Tibial nerve (tissue), 4 donors: ENCODE results near the gene APOA1. TPM values are rescaled to one million over a fixed set of nuclear protein-coding genes. Genes with fewer than 3 reads are reported as not detected.
A peak's percentile ranks its signal among the peaks of the same experiment; 100 is the strongest.

ENCODE experiments used
- DNase-seq, 2 donors: peaks; one replicate each; pipeline ENCODE4 v3.0.0-alpha.2; 2019; ENCODE audit warnings: low spot score in 2 of 2
- H3K27ac ChIP-seq, 4 donors: fragments of 200-600 bp; sonication (generic) in 3 of 4; one replicate each; pipeline ENCODE4 v1.5.1; 2017 to 2019; ENCODE audit warnings: mild to moderate bottlenecking in 1 of 4
- H3K27me3 ChIP-seq, 2 donors: fragments of 200-600 bp; sonication (generic) in 1 of 2; one replicate each; pipeline versions ENCODE4 v1.5.1 to v1.6.0; 2017 to 2019
- H3K36me3 ChIP-seq, 3 donors: fragments of 200-600 bp; sonication (generic); one replicate each; pipeline ENCODE4 v1.5.1; 2018 to 2019
- H3K4me1 ChIP-seq, 4 donors: fragments of 200-600 bp; sonication (generic) in 3 of 4; one replicate each; pipeline ENCODE4 v1.5.1; 2017 to 2019
- H3K4me3 ChIP-seq, 4 donors: fragments of 200-600 bp; sonication (generic) in 3 of 4; one replicate each; pipeline ENCODE4 v1.5.1; 2017 to 2019; ENCODE audit warnings: mild to moderate bottlenecking in 1 of 4, moderate library complexity in 1 of 4
- H3K9me3 ChIP-seq, 4 donors: fragments of 200-600 bp; sonication (generic) in 3 of 4; one replicate each; pipeline ENCODE4 v1.5.1; 2017 to 2019
- EP300 ChIP-seq, 2 donors: sonication (generic); formaldehyde crosslinking; IDR thresholded peaks; one replicate each; pipeline ENCODE4 v1.6.1; 2017; ENCODE audit warnings: antibody characterized with exemption in 2 of 2, mild to moderate bottlenecking in 1 of 2
- POLR2A ChIP-seq, 2 donors: fragments of 450-650 bp; IDR thresholded peaks; one replicate each; pipeline ENCODE4 v1.6.1; 2017; ENCODE audit warnings: antibody characterized with exemption in 2 of 2, mild to moderate bottlenecking in 2 of 2, moderate library complexity in 2 of 2
- WGBS, 2 donors: methylation state at CpG; one replicate each; pipeline ENCODE4 v1.1.5; 2018; 5-methylcytosine and 5-hydroxymethylcytosine counted together
- total RNA-seq, 4 donors: library from RNA; depleted of rRNA; stranded (reverse); fragments of >200 nt; gene quantifications; one replicate each; pipeline ENCODE4 v1.1.0, GENCODE V29; 2016
- TF ChIP-seq, protein P1 (sequence below), 5 experiments: fragments of 200-600 bp in 3 of 5; fragments of 450-650 bp in 2 of 5; sonication (generic) in 3 of 5; IDR thresholded peaks; one replicate each; pipeline ENCODE4 v1.5.1; 2016 to 2019; ENCODE audit warnings: antibody characterized with exemption in 5 of 5, mild to moderate bottlenecking in 3 of 5, moderate library complexity in 2 of 5

The APOA1 gene
- total RNA-seq, 4 donors from 2014 or later: 4.1 to 8.4 (median 6.5) TPM

DNA sequence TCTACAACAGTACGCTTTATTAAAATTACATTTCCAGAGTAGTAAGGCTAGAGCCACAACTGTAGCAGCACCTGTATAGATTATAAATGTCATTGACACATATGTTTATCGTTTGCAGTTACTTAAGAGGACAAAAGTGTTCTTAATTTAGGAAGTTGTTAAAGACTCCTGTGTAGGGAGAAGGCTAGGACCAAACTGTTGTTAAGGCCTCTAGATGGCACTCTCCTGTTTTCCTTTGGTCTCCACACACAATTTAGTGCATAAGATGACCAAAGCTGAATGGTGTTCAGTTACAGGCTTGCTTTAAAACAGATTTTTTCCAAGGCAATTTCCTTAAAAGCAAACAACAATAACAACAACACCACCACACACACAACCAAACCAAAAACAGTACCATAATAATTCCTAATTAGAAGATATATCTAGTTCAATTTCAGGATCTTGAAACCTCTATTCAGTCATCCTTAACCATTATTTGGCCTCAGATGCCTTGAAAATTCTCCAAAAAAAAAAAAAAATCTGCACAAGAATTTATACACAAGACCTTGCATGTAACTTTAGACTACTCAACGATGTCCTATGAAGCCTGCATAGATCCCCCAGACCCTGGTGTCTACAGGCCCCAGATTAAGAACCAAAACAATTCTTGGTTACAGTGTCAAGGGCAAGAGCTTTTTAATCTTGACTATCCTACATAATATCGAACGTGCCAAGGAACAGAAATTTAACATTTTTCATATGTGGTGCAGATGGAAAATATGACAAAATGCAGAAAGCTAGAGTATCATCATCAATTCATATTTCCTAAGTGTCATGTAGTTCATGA lies 42.6 kb upstream of the APOA1 start:
- peak overlapping the region in 1 of 4 donors; percentile 67 for H3K27ac ChIP-seq
- 44% methylated on average over 5 of the region's 5 CpGs for WGBS, 2 donors

DNA sequence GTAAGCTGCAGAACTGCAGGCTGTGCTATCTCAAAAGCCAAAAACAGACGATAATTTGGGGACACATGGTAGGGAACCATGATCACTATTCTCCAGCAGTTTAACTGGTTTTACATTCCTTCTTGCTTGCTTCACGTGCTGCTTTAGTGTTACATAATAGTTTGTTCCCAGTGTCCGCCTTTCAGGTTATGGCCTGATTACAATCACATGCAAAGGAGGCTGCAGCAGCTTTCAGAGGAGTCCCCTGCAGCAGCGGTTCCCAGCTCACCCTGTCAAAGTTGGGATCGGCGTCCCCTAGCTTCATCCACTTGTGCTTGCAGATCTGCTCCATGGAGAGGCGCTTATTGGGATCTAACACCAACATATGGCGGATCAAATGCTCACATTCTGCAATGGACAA lies 39.2 kb upstream of the APOA1 start:
- TF ChIP-seq POLR2A (IDR thresholded peaks at IDR 0.05) (no peak), EP300 (IDR thresholded peaks at IDR 0.05) (no peak)
- TF ChIP-seq, protein P1, sequence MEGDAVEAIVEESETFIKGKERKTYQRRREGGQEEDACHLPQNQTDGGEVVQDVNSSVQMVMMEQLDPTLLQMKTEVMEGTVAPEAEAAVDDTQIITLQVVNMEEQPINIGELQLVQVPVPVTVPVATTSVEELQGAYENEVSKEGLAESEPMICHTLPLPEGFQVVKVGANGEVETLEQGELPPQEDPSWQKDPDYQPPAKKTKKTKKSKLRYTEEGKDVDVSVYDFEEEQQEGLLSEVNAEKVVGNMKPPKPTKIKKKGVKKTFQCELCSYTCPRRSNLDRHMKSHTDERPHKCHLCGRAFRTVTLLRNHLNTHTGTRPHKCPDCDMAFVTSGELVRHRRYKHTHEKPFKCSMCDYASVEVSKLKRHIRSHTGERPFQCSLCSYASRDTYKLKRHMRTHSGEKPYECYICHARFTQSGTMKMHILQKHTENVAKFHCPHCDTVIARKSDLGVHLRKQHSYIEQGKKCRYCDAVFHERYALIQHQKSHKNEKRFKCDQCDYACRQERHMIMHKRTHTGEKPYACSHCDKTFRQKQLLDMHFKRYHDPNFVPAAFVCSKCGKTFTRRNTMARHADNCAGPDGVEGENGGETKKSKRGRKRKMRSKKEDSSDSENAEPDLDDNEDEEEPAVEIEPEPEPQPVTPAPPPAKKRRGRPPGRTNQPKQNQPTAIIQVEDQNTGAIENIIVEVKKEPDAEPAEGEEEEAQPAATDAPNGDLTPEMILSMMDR (IDR thresholded peaks at IDR 0.05): no peak
- H3K36me3 ChIP-seq: peaks cover 0 to 54% (median 6%) of the 10 kb centered on the region in 3 donors
- peaks cover 0 to 4% (median 0%) of the 10 kb centered on the region in 4 donors for H3K4me1 ChIP-seq
- no peaks in the 10 kb centered on the region for H3K27me3 ChIP-seq
- no peak overlapping the region for H3K27ac ChIP-seq
- H3K9me3 ChIP-seq: no peaks in the 10 kb centered on the region
- no peak overlapping the region for H3K4me3 ChIP-seq
- WGBS, 2 donors: 90 to 91% methylated on average over 8 of the region's 8 CpGs
- no peak for DNase-seq

More for the DNA sequence above, 42.6 kb upstream of the APOA1 start:
- peak in 1 of 2 donors; percentile 39 for DNase-seq
- Histone ChIP-seq H3K36me3 (peaks cover 0 to 21% (median 0%) of the 10 kb centered on the region in 3 donors), H3K4me3 (no peak overlapping the region), H3K27me3 (no peaks in the 10 kb centered on the region), H3K4me1 (peaks cover 0 to 4% (median 0%) of the 10 kb centered on the region in 4 donors), H3K9me3 (no peaks in the 10 kb centered on the region)
- TF ChIP-seq, protein P1 (IDR thresholded peaks at IDR 0.05): peak; percentile 59 to 81 (median 65)
- TF ChIP-seq EP300 (IDR thresholded peaks at IDR 0.05) (peak in 1 of 2 donors; percentile 17), POLR2A (IDR thresholded peaks at IDR 0.05) (no peak)

DNA sequence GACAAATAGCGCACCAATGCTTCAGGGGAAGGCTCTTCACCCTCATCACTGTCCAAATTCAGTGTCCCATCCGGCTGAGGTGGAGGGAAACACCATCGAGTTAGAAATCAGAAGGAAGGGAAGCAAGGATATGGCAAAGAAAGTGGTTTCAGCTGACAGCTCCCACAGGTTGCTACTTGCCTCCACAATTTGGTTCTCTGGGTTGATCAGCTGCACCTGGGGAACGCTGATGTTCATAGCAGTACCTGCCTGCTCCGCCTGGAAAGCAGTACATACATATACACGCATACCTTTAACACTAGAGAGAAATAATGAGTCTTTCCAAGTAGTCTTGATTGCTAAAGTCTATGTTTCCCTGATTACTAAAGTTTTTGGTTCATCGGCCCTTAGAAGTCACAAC lies 37.8 kb upstream of the APOA1 start:
- H3K4me1 ChIP-seq: peaks cover 0 to 7% (median 0%) of the 10 kb centered on the region in 4 donors
- no peak overlapping the region for H3K4me3 ChIP-seq
- TF ChIP-seq, protein P1 (IDR thresholded peaks at IDR 0.05): no peak
- TF ChIP-seq POLR2A (IDR thresholded peaks at IDR 0.05) (no peak), EP300 (IDR thresholded peaks at IDR 0.05) (no peak)
- H3K27me3 ChIP-seq: no peaks in the 10 kb centered on the region
- WGBS, 2 donors: 94 to 99% methylated on average over 7 of the region's 7 CpGs
- no peaks in the 10 kb centered on the region for H3K9me3 ChIP-seq
- DNase-seq: no peak
- H3K36me3 ChIP-seq: peaks cover 0 to 69% (median 6%) of the 10 kb centered on the region in 3 donors
- H3K27ac ChIP-seq: no peak overlapping the region

DNA sequence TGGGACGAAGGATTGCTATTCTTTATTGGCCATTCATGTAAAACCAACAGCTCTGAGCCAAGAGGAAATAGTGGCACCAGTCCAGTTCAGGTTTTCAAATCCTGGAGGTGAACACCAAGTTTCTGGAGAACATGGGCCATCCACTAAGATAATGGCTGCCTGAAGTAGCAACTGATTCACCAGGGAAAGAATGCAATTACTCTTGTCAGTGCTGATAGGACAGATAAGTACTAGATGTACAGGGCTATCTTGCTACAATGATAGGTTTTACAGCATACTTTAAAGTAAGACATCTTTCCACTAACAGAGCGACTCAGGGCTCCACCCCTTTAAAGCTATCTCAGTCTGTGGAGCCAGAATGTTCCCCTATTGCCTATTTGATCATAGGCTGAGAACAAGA lies 36.8 kb upstream of the APOA1 start:
- H3K27ac ChIP-seq: no peak overlapping the region
- H3K4me3 ChIP-seq: no peak overlapping the region
- no peak for DNase-seq
- WGBS, 2 donors: 79 to 81% methylated on average over 2 of the region's 2 CpGs
- H3K9me3 ChIP-seq: no peaks in the 10 kb centered on the region
- H3K27me3 ChIP-seq: no peaks in the 10 kb centered on the region
- peaks cover 0 to 79% (median 8%) of the 10 kb centered on the region in 3 donors for H3K36me3 ChIP-seq
- peaks cover 0 to 4% (median 0%) of the 10 kb centered on the region in 4 donors for H3K4me1 ChIP-seq
- TF ChIP-seq, protein P1 (IDR thresholded peaks at IDR 0.05): no peak
- no peak for TF ChIP-seq POLR2A (IDR thresholded peaks at IDR 0.05)
- no peak for TF ChIP-seq EP300 (IDR thresholded peaks at IDR 0.05)

DNA sequence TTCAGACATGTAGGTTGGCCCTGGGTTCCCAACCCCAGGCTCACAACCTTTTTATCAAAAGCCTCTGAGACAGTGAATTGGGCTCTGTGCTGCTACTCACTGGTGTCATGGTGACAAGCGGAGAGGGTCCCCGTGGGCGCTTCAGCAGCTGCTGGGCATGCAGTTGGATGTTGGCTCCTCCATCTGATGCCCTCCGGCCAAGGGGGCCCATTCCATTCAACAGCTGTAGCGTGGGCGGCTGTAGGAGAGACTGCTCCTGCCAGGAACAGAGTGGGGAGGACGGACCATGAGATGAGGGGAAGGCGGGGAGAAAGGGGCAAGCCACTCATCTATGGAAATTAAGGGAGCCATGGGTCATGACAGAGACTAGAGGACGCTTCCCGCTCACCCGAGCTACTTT lies 36.0 kb upstream of the APOA1 start:
- TF ChIP-seq EP300 (IDR thresholded peaks at IDR 0.05): no peak
- no peak for TF ChIP-seq POLR2A (IDR thresholded peaks at IDR 0.05)
- TF ChIP-seq, protein P1 (IDR thresholded peaks at IDR 0.05): no peak
- Histone ChIP-seq H3K27me3 (no peaks in the 10 kb centered on the region), H3K4me3 (no peak overlapping the region), H3K36me3 (peaks cover 0 to 87% (median 8%) of the 10 kb centered on the region in 3 donors), H3K27ac (no peak overlapping the region), H3K9me3 (no peaks in the 10 kb centered on the region), H3K4me1 (peaks cover 0 to 4% (median 0%) of the 10 kb centered on the region in 4 donors)
- no peak for DNase-seq
- WGBS, 2 donors: 81 to 84% methylated on average over 10 to 11 of the region's 11 CpGs
